ENCODE results near the gene TMCO4. TPM values are rescaled to one million over a fixed set of nuclear protein-coding genes. Genes with fewer than 3 reads are reported as not detected.
A peak's percentile ranks its signal among the peaks of the same experiment; 100 is the strongest.

Gene TMCO4
- total and polyA plus RNA-seq, 12 donors = 23.2 to 55.0 (median 38.1) TPM

DNA sequence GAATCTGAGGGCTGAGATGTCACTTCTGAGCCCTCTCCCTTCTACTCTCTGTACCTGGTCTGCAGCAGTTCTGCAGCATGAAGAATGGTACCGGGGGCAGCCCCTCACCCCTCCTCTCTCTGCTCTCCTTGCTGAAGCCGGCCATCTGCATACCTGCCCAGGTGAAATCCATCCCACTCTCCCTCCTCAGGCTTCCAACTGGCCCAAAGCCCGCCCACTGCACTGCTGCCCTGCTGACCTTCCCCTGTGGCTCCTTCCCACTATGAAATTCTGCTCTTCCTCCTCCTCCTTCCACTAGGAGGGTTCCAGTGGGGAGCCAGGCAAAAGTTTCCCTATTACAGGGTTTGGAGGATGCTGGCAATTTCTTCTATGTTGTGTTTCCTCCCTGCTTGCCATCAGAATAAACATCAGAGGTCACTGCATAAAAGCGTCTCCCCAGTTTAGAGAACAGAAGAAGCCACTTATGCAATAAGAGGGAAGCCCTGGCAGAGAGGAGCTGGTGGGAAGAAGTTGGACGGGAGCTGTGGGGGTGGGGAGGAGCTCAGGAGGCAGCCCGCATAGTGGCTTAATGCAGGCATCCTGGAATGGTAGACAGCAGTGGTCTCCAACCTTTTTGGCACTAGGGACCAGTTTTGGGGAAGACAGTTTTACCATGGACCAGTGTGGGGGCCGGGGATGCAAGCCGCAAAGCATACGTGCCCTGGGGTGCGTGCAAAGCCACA, 30.3 kb downstream of the TMCO4 start:
- Histone ChIP-seq H3K27me3 (no peaks in the 10 kb centered on the region), H3K4me3 (no peak overlapping the region), H3K27ac (no peak overlapping the region), H3K9me3 (replicated peaks in 1 of 3) (no peaks in the 10 kb centered on the region), H3K36me3 (replicated peaks in 1 of 2) (peaks cover 0 to 15% of the 10 kb centered on the region in 2 donors), H3K4me1 (replicated peaks in 1 of 2) (no peaks in the 10 kb centered on the region)
- TF ChIP-seq POLR2A (IDR thresholded peaks at IDR 0.05) = no peak
- TF ChIP-seq, protein P1, sequence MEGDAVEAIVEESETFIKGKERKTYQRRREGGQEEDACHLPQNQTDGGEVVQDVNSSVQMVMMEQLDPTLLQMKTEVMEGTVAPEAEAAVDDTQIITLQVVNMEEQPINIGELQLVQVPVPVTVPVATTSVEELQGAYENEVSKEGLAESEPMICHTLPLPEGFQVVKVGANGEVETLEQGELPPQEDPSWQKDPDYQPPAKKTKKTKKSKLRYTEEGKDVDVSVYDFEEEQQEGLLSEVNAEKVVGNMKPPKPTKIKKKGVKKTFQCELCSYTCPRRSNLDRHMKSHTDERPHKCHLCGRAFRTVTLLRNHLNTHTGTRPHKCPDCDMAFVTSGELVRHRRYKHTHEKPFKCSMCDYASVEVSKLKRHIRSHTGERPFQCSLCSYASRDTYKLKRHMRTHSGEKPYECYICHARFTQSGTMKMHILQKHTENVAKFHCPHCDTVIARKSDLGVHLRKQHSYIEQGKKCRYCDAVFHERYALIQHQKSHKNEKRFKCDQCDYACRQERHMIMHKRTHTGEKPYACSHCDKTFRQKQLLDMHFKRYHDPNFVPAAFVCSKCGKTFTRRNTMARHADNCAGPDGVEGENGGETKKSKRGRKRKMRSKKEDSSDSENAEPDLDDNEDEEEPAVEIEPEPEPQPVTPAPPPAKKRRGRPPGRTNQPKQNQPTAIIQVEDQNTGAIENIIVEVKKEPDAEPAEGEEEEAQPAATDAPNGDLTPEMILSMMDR (IDR thresholded peaks at IDR 0.05) = no peak
- DNase-seq = no peak
- intact Hi-C loops (cut with DNase I) = no loop called here
- WGBS, 4 donors = 81 to 94% (median 86%) methylated on average over 10 of the region's 10 CpGs

GRCh38 chr1:19768353-19769210, 31.1 kb downstream of the TMCO4 start:
- TF ChIP-seq POLR2A (IDR thresholded peaks at IDR 0.05) = no peak
- TF ChIP-seq, protein P1 (IDR thresholded peaks at IDR 0.05) = no peak
- Histone ChIP-seq H3K36me3 (replicated peaks in 1 of 2) (peaks cover 0 to 10% of the 10 kb centered on the region in 2 donors), H3K4me1 (replicated peaks in 1 of 2) (no peaks in the 10 kb centered on the region), H3K27me3 (no peaks in the 10 kb centered on the region), H3K9me3 (replicated peaks in 1 of 3) (no peaks in the 10 kb centered on the region), H3K4me3 (no peak overlapping the region), H3K27ac (no peak overlapping the region)
- intact Hi-C loops (cut with DNase I) = no loop called here
- 87 to 99% (median 90%) methylated on average over 15 to 18 of the region's 18 CpGs for WGBS, 4 donors
- no peak for DNase-seq

GRCh38 chr1:19765623-19766022, 34.1 kb downstream of the TMCO4 start:
- peak in 4 of 7 donors; percentile 14 to 56 (median 37) for DNase-seq
- WGBS, 4 donors = 72 to 79% (median 75%) methylated on average over 10 of the region's 10 CpGs
- TF ChIP-seq, protein P1 (IDR thresholded peaks at IDR 0.05) = no peak
- TF ChIP-seq POLR2A (IDR thresholded peaks at IDR 0.05) = no peak
- H3K9me3 ChIP-seq (replicated peaks in 1 of 3) = no peaks in the 10 kb centered on the region
- H3K27me3 ChIP-seq = no peaks in the 10 kb centered on the region
- H3K36me3 ChIP-seq (replicated peaks in 1 of 2) = no peaks in the 10 kb centered on the region
- no peak overlapping the region for H3K27ac ChIP-seq
- intact Hi-C loops (cut with DNase I) = no loop called here
- no peak overlapping the region for H3K4me3 ChIP-seq
- H3K4me1 ChIP-seq (replicated peaks in 1 of 2) = no peaks in the 10 kb centered on the region

- Histone ChIP-seq H3K36me3 (replicated peaks in 1 of 2) (no peaks in the 10 kb centered on the region), H3K27me3 (no peaks in the 10 kb centered on the region), H3K4me3 (no peak overlapping the region), H3K9me3 (replicated peaks in 1 of 3) (no peaks in the 10 kb centered on the region), H3K4me1 (replicated peaks in 1 of 2) (no peaks in the 10 kb centered on the region), H3K27ac (no peak overlapping the region)
- 90 to 95% (median 95%) methylated on average over 5 of the region's 5 CpGs for WGBS, 4 donors
- intact Hi-C loops (cut with DNase I) = no loop called here
- no peak for DNase-seq
- TF ChIP-seq POLR2A (IDR thresholded peaks at IDR 0.05) = no peak
Observed at GRCh38 chr1:19764848-19765247, 34.9 kb downstream of the TMCO4 start.
